Measurements from ENCODE around the gene TRMT2A. TPM values are rescaled to one million over a fixed set of nuclear protein-coding genes. Genes with fewer than 3 reads are reported as not detected.

Gene TRMT2A
- total RNA-seq, 1 donor from 2014 or later = 45.8 TPM

DNA sequence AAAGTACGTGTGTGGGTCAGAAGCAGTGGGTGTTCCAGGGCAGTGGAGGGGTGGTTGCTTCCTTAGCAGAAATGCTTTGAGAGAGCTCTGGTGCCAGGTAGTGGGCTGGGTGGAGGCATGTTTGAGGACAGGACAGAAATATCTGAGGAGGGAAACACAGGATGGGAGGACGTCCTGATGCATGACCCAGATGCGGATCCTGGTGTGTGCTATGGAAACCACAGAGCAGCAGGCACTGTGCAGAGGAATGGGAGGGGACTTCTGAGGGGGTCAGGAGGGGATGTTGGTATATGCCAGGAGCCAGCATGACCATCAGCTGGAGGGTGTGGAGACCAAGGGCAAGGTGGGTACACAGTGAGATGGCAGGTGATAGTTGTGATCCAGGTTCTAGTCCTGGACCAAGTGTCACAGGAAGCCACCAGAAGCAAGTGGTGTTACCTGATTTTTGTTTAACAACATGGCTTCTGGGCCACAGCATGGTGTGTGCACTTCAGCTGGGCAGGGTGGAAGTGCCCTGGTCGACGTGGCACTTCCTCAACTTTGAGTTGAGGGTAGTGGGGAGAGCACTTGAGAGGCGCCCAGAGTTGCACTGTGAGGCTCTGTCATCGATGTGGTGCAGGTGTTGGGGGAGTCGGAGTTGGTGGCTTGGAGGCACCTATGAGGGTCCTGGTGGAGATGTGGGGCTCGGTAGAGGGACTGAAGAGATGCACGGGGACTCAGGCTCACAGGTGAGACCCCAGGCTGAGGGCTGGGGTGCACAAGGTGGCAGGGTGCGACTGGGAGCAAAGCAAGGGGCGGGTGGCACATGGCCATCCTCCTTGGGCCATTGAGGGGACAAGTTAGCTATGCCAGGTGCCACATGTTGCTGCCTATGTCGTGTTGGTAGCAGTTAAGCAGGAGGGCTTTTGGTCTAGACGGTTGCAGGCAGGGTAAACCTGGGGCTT is 29.4 kb downstream of the TRMT2A start:
- no peaks in the 10 kb centered on the region for H3K27me3 Mint-ChIP-seq (ENCODE audit: low read depth)
- TF ChIP-seq, protein P1, sequence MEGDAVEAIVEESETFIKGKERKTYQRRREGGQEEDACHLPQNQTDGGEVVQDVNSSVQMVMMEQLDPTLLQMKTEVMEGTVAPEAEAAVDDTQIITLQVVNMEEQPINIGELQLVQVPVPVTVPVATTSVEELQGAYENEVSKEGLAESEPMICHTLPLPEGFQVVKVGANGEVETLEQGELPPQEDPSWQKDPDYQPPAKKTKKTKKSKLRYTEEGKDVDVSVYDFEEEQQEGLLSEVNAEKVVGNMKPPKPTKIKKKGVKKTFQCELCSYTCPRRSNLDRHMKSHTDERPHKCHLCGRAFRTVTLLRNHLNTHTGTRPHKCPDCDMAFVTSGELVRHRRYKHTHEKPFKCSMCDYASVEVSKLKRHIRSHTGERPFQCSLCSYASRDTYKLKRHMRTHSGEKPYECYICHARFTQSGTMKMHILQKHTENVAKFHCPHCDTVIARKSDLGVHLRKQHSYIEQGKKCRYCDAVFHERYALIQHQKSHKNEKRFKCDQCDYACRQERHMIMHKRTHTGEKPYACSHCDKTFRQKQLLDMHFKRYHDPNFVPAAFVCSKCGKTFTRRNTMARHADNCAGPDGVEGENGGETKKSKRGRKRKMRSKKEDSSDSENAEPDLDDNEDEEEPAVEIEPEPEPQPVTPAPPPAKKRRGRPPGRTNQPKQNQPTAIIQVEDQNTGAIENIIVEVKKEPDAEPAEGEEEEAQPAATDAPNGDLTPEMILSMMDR (IDR thresholded peaks at IDR 0.05) = no peak
- no peak for DNase-seq (ENCODE audit: low spot score)
- peaks cover 50% of the 10 kb centered on the region for H3K36me3 Mint-ChIP-seq (ENCODE audit: low read depth)
- no peak overlapping the region for H3K4me3 Mint-ChIP-seq (ENCODE audit: unreplicated experiment)
- H3K4me1 Mint-ChIP-seq (ENCODE audit: low read depth) = peaks cover 34% of the 10 kb centered on the region
- peak overlapping the region; percentile 45 for H3K27ac Mint-ChIP-seq (ENCODE audit: unreplicated experiment)
- no peaks in the 10 kb centered on the region for H3K9me3 Mint-ChIP-seq (ENCODE audit: low read depth)

DNA sequence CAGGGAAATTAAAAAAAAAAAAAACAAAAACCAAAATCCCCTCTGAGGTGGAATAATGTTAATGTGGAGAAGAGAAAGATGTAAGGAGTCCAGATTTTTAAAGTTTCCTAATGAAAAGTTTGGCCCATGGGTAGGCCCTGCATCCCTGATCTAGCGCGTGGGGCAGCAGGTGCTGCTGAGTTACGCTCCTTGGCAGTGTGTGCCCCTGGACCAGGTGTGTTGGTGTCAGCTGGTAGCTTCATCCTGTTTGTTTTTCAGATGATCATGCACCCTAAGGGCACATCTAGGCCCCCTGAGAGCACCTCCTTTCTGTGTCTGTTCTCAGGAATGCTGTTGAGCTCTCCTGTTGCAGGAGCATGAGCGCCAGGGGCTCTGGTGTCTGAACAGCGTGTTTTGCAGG is 30.3 kb downstream of the TRMT2A start:
- TF ChIP-seq, protein P1 (IDR thresholded peaks at IDR 0.05) = no peak
- Mint-ChIP-seq H3K27ac (ENCODE audit: unreplicated experiment) (no peak overlapping the region), H3K9me3 (ENCODE audit: low read depth) (no peaks in the 10 kb centered on the region), H3K4me1 (ENCODE audit: low read depth) (peaks cover 41% of the 10 kb centered on the region), H3K4me3 (ENCODE audit: unreplicated experiment) (no peak overlapping the region), H3K36me3 (ENCODE audit: low read depth) (peaks cover 44% of the 10 kb centered on the region), H3K27me3 (ENCODE audit: low read depth) (no peaks in the 10 kb centered on the region)
- no peak for DNase-seq (ENCODE audit: low spot score)

DNA sequence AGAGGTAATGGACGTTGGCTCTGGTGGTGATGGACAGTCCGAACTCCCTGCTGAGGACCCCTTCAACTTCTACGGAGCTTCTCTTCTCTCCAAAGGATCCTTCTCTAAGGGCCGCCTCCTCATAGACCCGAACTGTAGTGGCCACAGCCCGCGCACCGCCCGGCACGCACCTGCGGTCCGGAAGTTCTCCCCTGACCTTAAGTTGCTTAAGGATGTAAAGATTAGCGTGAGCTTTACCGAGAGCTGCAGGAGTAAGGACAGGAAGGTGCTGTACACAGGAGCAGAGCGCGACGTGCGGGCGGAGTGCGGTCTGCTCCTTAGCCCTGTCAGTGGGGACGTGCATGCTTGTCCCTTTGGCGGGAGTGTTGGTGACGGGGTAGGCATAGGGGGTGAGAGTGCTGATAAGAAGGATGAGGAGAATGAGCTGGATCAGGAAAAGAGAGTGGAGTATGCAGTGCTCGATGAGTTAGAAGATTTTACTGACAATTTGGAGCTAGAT is 30.9 kb downstream of the TRMT2A start:
- Mint-ChIP-seq H3K27me3 (ENCODE audit: low read depth) (no peaks in the 10 kb centered on the region), H3K9me3 (ENCODE audit: low read depth) (no peaks in the 10 kb centered on the region), H3K4me1 (ENCODE audit: low read depth) (peaks cover 47% of the 10 kb centered on the region), H3K36me3 (ENCODE audit: low read depth) (peaks cover 38% of the 10 kb centered on the region), H3K27ac (ENCODE audit: unreplicated experiment) (no peak overlapping the region), H3K4me3 (ENCODE audit: unreplicated experiment) (no peak overlapping the region)
- DNase-seq (ENCODE audit: low spot score) = no peak
- TF ChIP-seq, protein P1 (IDR thresholded peaks at IDR 0.05) = no peak

DNA sequence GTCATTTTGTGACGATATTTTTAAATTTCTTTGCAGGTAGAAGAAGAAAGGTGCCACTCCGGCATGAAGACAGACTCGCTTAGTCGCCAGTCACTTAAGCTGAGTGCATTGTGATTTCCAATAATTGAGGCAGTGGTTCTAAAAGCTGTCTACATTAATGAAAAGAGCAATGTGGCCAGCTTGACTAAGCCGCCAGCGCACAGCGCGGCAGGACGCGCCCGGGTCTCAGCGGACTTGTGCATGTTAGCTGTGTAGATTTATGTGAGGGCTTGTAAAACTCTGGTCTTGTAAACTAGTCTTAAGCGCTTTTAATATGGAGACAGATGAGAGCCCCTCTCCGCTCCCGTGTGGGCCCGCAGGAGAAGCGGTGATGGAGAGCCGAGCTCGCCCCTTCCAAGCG is 31.4 kb downstream of the TRMT2A start:
- peaks cover 50% of the 10 kb centered on the region for H3K4me1 Mint-ChIP-seq (ENCODE audit: low read depth)
- DNase-seq (ENCODE audit: low spot score) = no peak
- no peaks in the 10 kb centered on the region for H3K9me3 Mint-ChIP-seq (ENCODE audit: low read depth)
- no peaks in the 10 kb centered on the region for H3K27me3 Mint-ChIP-seq (ENCODE audit: low read depth)
- TF ChIP-seq, protein P1 (IDR thresholded peaks at IDR 0.05) = no peak
- H3K4me3 Mint-ChIP-seq (ENCODE audit: unreplicated experiment) = no peak overlapping the region
- peaks cover 34% of the 10 kb centered on the region for H3K36me3 Mint-ChIP-seq (ENCODE audit: low read depth)
- H3K27ac Mint-ChIP-seq (ENCODE audit: unreplicated experiment) = no peak overlapping the region

DNA sequence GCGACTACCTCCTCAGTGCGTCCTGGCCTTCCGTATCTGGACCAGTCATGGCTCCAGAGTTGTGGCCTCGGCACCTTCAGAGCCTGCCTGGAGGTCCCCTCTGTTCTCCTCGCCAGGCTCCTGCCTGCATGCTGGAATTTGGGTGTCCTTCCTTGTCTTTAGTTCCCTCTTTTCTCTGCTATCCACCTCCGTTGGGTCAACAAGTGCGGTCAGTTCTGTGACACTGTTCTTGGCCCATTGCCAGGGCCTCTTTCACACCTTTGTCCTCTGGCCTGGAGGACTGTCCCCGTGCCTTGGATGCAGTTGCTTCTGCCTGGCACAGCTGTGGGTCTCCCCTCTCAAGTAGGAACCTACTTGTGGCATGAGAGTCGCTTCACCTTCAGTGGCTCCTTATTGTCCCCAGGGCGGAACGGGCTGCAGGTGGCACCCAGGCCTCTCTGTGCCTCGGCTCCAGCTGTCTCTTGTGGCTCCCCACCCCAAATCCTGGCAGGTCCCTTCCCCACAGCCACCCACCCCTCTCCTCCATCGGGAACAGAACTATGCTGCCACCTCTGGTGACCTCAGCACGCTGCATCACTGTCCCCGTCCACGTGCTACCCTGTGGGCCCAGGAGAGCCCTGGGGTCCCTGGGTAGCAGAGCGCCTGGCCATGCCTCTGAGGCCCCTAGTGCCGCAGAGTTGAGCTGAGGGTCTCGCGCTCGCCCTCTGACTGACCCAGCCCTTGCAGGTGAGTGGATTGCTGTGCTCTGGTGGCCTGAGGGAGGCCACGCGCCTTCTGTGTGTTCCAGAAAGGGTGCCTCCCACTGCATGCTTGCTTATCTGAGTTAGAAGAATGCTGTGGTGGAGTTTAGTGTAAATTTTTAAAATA is 32.2 kb downstream of the TRMT2A start:
- peak overlapping the region; percentile 13 for H3K27ac Mint-ChIP-seq (ENCODE audit: unreplicated experiment)
- H3K9me3 Mint-ChIP-seq (ENCODE audit: low read depth) = no peaks in the 10 kb centered on the region
- no peak for DNase-seq (ENCODE audit: low spot score)
- TF ChIP-seq, protein P1 (IDR thresholded peaks at IDR 0.05) = peak; percentile 68
- H3K27me3 Mint-ChIP-seq (ENCODE audit: low read depth) = no peaks in the 10 kb centered on the region
- H3K4me1 Mint-ChIP-seq (ENCODE audit: low read depth) = peaks cover 47% of the 10 kb centered on the region
- H3K36me3 Mint-ChIP-seq (ENCODE audit: low read depth) = peaks cover 26% of the 10 kb centered on the region
- no peak overlapping the region for H3K4me3 Mint-ChIP-seq (ENCODE audit: unreplicated experiment)

All from chondrocyte (in vitro differentiated cells).